HepG2 (cell line): ENCODE results near the gene DDX10. TPM values are rescaled to one million over a fixed set of nuclear protein-coding genes. Genes with fewer than 3 reads are reported as not detected.

Experiments
- BORCS8-MEF2B ChIP-seq: sonication (generic); formaldehyde crosslinking; IDR thresholded peaks from 2 replicates; pipeline ENCODE4 v1.8.0; 2022; ENCODE audit warnings: mild to moderate bottlenecking, missing genetic modification reagents
- DR1 ChIP-seq: sonication (generic); formaldehyde crosslinking; IDR thresholded peaks from 2 replicates; pipeline ENCODE4 v1.8.0; 2021; ENCODE audit warnings: mild to moderate bottlenecking, missing genetic modification reagents, inconsistent platforms
- FOXP1 ChIP-seq, 2 experiments: fragments of 450-650 bp in 1 of 2; IDR thresholded peaks; 2 replicates each; pipeline ENCODE4 v1.6.1; 2017 to 2018; ENCODE audit warnings: antibody characterized with exemption in 1 of 2
- GABPA ChIP-seq, 2 experiments: IDR thresholded peaks; 2 replicates each; pipeline ENCODE4 v1.6.1; 2011 to 2016; ENCODE audit warnings: low read depth in 2 of 2, low read length in 1 of 2, missing biosample characterization in 1 of 2, missing genetic modification characterization in 1 of 2
- HNF4A ChIP-seq: sonication (generic); formaldehyde crosslinking; IDR thresholded peaks from 2 replicates; pipeline ENCODE4 v1.4.0; 2020; ENCODE audit warnings: missing genetic modification reagents
- HNF4G ChIP-seq, 2 experiments: sonication (generic) in 1 of 2; formaldehyde crosslinking in 1 of 2; IDR thresholded peaks; 2 replicates each; pipeline versions ENCODE4 v1.4.0 to v1.6.1; 2011 to 2020; ENCODE audit warnings: borderline replicate concordance in 2 of 2, low read depth in 2 of 2, mild to moderate bottlenecking in 2 of 2, low read length in 1 of 2, missing genetic modification reagents in 1 of 2, moderate library complexity in 1 of 2
- HNRNPLL ChIP-seq: fragments of 200-400 bp; formaldehyde crosslinking; IDR thresholded peaks from 2 replicates; pipeline ENCODE4 v1.6.1; 2017; ENCODE audit warnings: mild to moderate bottlenecking, low read depth, low read length; ENCODE audit not compliant: poor library complexity, severe bottlenecking
- HOXA3 ChIP-seq: sonication (generic); formaldehyde crosslinking; IDR thresholded peaks from 2 replicates; pipeline ENCODE4 v1.5.0; 2020; ENCODE audit warnings: missing genetic modification reagents
- KAT7 ChIP-seq: IDR thresholded peaks from 2 replicates; pipeline ENCODE4 v1.6.1; 2018; ENCODE audit warnings: borderline replicate concordance, missing compliant biosample characterization
- KLF15 ChIP-seq: sonication (generic); formaldehyde crosslinking; IDR thresholded peaks from 2 replicates; pipeline ENCODE4 v1.8.1; 2023; ENCODE audit warnings: borderline replicate concordance, mild to moderate bottlenecking, inconsistent platforms, missing genetic modification reagents, mixed read lengths
- MAX ChIP-seq: IDR thresholded peaks from 2 replicates; pipeline ENCODE4 v1.6.1; 2012; ENCODE audit warnings: inconsistent platforms
- NR2F6 ChIP-seq, 2 experiments: IDR thresholded peaks; 2 replicates each; pipeline ENCODE4 v1.6.1; 2016; ENCODE audit warnings: antibody characterized with exemption in 1 of 2, mild to moderate bottlenecking in 1 of 2
- RBFOX2 ChIP-seq: fragments of 200-400 bp; formaldehyde crosslinking; IDR thresholded peaks from 2 replicates; pipeline ENCODE4 v1.6.1; 2017; ENCODE audit warnings: low read depth, mild to moderate bottlenecking, low read length
- RELA ChIP-seq: sonication (generic); formaldehyde crosslinking; IDR thresholded peaks from 2 replicates; pipeline ENCODE4 v1.4.0; 2020; ENCODE audit warnings: missing genetic modification reagents
- SAFB2 ChIP-seq: sonication (generic); formaldehyde crosslinking; IDR thresholded peaks from 2 replicates; pipeline ENCODE4 v1.5.1; 2020; ENCODE audit warnings: missing genetic modification reagents, low read depth, mild to moderate bottlenecking, borderline replicate concordance
- ZBTB34 ChIP-seq: sonication (generic); formaldehyde crosslinking; IDR thresholded peaks from 2 replicates; pipeline ENCODE4 v1.8.0; 2022; ENCODE audit warnings: mild to moderate bottlenecking, missing genetic modification reagents
- ZBTB42 ChIP-seq: sonication (generic); formaldehyde crosslinking; IDR thresholded peaks from 2 replicates; pipeline ENCODE4 v1.5.0; 2020; ENCODE audit warnings: mild to moderate bottlenecking, missing genetic modification reagents
- ZBTB7B ChIP-seq: sonication (generic); formaldehyde crosslinking; IDR thresholded peaks from 2 replicates; pipeline ENCODE4 v1.4.0; 2020; ENCODE audit warnings: missing genetic modification reagents
- ZFP37 ChIP-seq: sonication (generic); formaldehyde crosslinking; IDR thresholded peaks from 2 replicates; pipeline ENCODE4 v1.4.0; 2020; ENCODE audit warnings: missing genetic modification reagents, borderline replicate concordance
- ZFY ChIP-seq: sonication (generic); formaldehyde crosslinking; IDR thresholded peaks from 2 replicates; pipeline ENCODE4 v1.4.0; 2020; ENCODE audit warnings: missing genetic modification reagents
- ZNF101 ChIP-seq: sonication (generic); formaldehyde crosslinking; IDR thresholded peaks from 2 replicates; pipeline ENCODE4 v1.4.0; 2020; ENCODE audit warnings: mild to moderate bottlenecking, low read depth, missing genetic modification reagents, borderline replicate concordance
- ZNF24 ChIP-seq: fragments of 450-650 bp; IDR thresholded peaks from 2 replicates; pipeline ENCODE4 v1.6.1; 2017; ENCODE audit warnings: antibody characterized with exemption, mild to moderate bottlenecking
- ZNF256 ChIP-seq: sonication (generic); formaldehyde crosslinking; conservative IDR thresholded peaks from 2 replicates; pipeline ENCODE4 v1.4.0; 2020; ENCODE audit warnings: missing genetic modification reagents
- ZNF274 ChIP-seq: sonication (generic); formaldehyde crosslinking; IDR thresholded peaks from 2 replicates; pipeline ENCODE4 v1.5.1; 2020; ENCODE audit warnings: mild to moderate bottlenecking, missing genetic modification reagents
- ZNF501 ChIP-seq: sonication (generic); formaldehyde crosslinking; IDR thresholded peaks from 2 replicates; pipeline ENCODE4 v1.5.1; 2020; ENCODE audit warnings: mild to moderate bottlenecking, moderate library complexity, missing genetic modification reagents
- ZNF558 ChIP-seq: sonication (generic); formaldehyde crosslinking; IDR thresholded peaks from 2 replicates; pipeline ENCODE4 v1.9.0; 2022; ENCODE audit warnings: mild to moderate bottlenecking, missing genetic modification reagents, borderline replicate concordance
- ZNF564 ChIP-seq: sonication (generic); formaldehyde crosslinking; IDR thresholded peaks from 2 replicates; pipeline ENCODE4 v1.8.1; 2023; ENCODE audit warnings: mild to moderate bottlenecking, missing genetic modification reagents
- ZNF772 ChIP-seq: sonication (generic); formaldehyde crosslinking; IDR thresholded peaks from 2 replicates; pipeline ENCODE4 v1.5.0; 2020; ENCODE audit warnings: mild to moderate bottlenecking, missing genetic modification reagents
- ZNF777 ChIP-seq: sonication (generic); formaldehyde crosslinking; IDR thresholded peaks from 2 replicates; pipeline ENCODE4 v1.4.0; 2020; ENCODE audit warnings: missing genetic modification reagents
- ZNF792 ChIP-seq: IDR thresholded peaks from 2 replicates; pipeline ENCODE4 v1.6.1; 2016
- ZNF879 ChIP-seq: sonication (generic); formaldehyde crosslinking; IDR thresholded peaks from 2 replicates; pipeline ENCODE4 v1.8.1; 2023; ENCODE audit warnings: missing genetic modification reagents
- ZNF883 ChIP-seq: sonication (generic); formaldehyde crosslinking; IDR thresholded peaks from 2 replicates; pipeline ENCODE4 v1.5.1; 2020; ENCODE audit warnings: mild to moderate bottlenecking, missing genetic modification reagents; ENCODE audit errors: not compliant biosample characterization
- polyA plus RNA-seq, 8 experiments: library from polyadenylated mRNA; depleted of rRNA in 3 of 8; stranded (reverse) in 7 of 8; unstranded in 1 of 8; fragments of >200 nt; fragmentation: Illumina TruSeq in 4 of 8; extraction: Trizol in 4 of 8; gene quantifications; 2 replicates each; pipeline versions ENCODE4 v1.2.1 to v1.2.3, GENCODE V29; 2011 to 2016; ENCODE audit warnings: low read depth in 4 of 8, missing spikeins in 1 of 8, mixed read lengths in 1 of 8; ENCODE audit not compliant: insufficient read depth in 1 of 8
- total RNA-seq, 5 experiments: library from RNA; depleted of rRNA; stranded (reverse); fragments of >200 nt; fragmentation: Illumina TruSeq; extraction: Trizol; gene quantifications; 2 replicates each; pipeline ENCODE4 v1.2.3, GENCODE V29; 2016; ENCODE audit warnings: low read depth in 1 of 5

DDX10 gene
- total and polyA plus RNA-seq, 2 of the 13 experiments (the other 11 are each of a cell fraction or from before 2014, with no cell fraction given) = 17.0 to 32.0 TPM

GRCh38 chr11:108664730-108665525 is at the start of gene DDX10 (continued):
- TF ChIP-seq DR1 (CRISPR knock-in tag) (no peak), ZNF256 (CRISPR knock-in tag) (no peak), ZNF883 (CRISPR knock-in tag) (no peak), NR2F6 (IDR thresholded peaks at IDR 0.05) (no peak; the same call in 1 of the 2 replicates), NR2F6 (CRISPR knock-in tag; IDR thresholded peaks at IDR 0.05) (no peak), GABPA (IDR thresholded peaks at IDR 0.05; ENCODE audit: low read depth, low read length) (peak; percentile 57), GABPA (CRISPR knock-in tag; IDR thresholded peaks at IDR 0.05; ENCODE audit: low read depth) (peak; percentile 87), BORCS8-MEF2B (CRISPR knock-in tag) (peak; percentile 68), ZFP37 (CRISPR knock-in tag) (no peak), ZNF558 (CRISPR knock-in tag) (no peak), RBFOX2 (peak; percentile 70), KAT7 (CRISPR knock-in tag) (no peak), ZNF564 (0 out of 2 replicates have a peak, but pooled peaks have one; percentile 62), ZNF777 (CRISPR knock-in tag) (no peak), MAX (peak; percentile 82), HNF4G (IDR thresholded peaks at IDR 0.05; ENCODE audit: borderline replicate concordance, low read depth, low read length) (no peak), HNF4G (CRISPR knock-in tag; IDR thresholded peaks at IDR 0.05; ENCODE audit: borderline replicate concordance, low read depth) (no peak), ZNF879 (no peak), ZNF772 (CRISPR knock-in tag) (no peak), HOXA3 (peak; percentile 89), ZBTB7B (CRISPR knock-in tag) (no peak), KLF15 (CRISPR knock-in tag) (no peak), ZBTB34 (CRISPR knock-in tag) (no peak), HNRNPLL (peak; percentile 55), ZNF501 (CRISPR knock-in tag) (peak; percentile 22; the same call in 1 of the 2 replicates), ZNF101 (CRISPR knock-in tag) (no peak), ZBTB42 (CRISPR knock-in tag) (no peak), ZNF274 (CRISPR knock-in tag) (no peak), SAFB2 (CRISPR knock-in tag) (no peak), ZNF24 (no peak), ZFY (peak; percentile 74), HNF4A (CRISPR knock-in tag) (no peak), FOXP1 (IDR thresholded peaks at IDR 0.05) (no peak), FOXP1 (CRISPR knock-in tag; IDR thresholded peaks at IDR 0.05) (no peak), RELA (CRISPR knock-in tag) (no peak), ZNF792 (no peak)
